DMS153 (cell line): Measurements from ENCODE around the gene HIRIP3.

Experiments used
- DNase-seq: peaks from one replicate; lab custom pipeline; 2025; lab: John Stamatoyannopoulos, UW

The HIRIP3 gene

GRCh38 chr16:29983420-29984136 is 11.8 kb downstream of the HIRIP3 start:
- no peak for DNase-seq

DNA sequence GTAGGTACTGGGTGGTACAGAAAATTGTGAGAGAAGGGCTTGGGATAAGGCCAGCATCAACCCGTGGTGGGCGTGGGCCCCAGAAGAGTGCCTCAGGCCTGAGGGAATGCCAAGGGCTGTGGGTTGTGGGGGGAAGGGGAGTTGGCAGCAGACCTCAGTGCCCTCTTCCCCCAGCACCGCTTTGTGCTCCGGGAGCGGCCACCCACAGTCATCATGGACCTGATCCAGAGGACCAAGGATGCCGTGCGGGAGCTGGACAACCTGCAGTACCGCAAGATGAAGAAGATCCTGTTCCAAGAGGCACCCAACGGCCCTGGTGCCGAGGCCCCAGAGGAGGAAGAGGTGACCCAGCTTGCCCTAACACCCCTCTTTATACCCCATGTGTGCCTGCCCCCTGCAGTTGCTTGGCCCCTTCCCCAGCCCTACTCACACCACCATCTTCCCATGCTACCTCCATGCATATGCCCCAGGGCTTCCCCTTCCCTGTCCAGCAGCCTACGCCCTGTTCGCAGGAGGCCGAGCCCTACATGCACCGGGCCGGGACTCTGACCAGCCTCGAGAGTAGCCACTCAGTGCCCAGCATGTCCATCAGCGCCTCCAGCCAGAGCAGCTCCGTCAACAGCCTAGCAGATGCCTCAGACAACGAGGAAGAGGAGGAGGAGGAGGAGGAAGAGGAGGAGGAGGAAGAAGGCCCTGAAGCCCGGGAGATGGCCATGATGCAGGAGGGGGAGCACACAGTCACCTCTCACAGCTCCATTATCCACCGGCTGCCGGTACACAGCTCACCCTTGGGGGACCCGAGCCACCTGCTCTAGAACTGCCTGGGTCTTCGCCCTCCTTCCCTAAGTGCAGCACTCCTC is 12.6 kb downstream of the HIRIP3 start:
- no peak for DNase-seq

GRCh38 chr16:29978564-29979270 is 16.7 kb downstream of the HIRIP3 start:
- no peak for DNase-seq

GRCh38 chr16:29978081-29978480 is 17.3 kb downstream of the HIRIP3 start:
- DNase-seq, result no peak

DNA sequence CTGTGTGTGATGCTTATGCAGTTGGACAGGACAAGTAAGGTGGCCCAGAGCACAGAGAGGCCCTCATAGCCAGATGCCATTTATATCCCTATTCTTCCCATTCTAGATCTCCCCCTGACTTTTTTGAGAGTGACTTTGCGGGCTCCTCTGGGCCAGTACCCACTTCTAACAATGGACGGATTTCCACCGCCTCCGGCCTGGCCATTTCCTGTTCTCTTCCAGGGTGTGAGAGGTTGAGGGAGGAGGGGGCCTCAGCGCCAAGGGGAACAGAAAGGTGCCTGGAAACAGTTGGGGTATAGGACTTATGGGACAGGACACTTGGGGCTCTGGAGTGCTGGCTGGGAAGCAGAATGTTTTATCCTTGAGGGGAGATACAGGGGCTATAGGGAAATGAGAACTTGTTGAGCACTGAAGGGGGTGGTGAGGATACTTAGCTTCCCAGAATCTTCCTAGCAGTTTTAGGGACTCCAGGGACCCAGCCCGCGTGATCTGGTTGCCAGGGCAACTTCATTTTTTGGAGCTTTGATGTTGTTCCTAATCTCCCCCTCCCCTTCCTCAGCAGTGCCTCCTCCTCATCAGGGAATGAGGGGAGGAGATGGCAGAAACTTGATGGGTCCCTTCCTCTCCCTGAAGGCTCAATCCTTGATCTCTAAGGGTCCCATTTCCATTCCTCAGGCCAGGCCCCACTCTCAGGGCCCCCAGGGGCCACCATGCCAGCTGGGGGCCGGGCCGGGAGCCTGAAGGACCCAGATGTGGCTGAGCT is 18.2 kb downstream of the HIRIP3 start:
- no peak for DNase-seq

- DNase-seq, result no peak
These were observed 19.5 kb downstream of the HIRIP3 start for GRCh38 chr16:29975811-29976511.

- DNase-seq, result no peak
These were observed 20.3 kb downstream of the HIRIP3 start for GRCh38 chr16:29975134-29975538.

DNA sequence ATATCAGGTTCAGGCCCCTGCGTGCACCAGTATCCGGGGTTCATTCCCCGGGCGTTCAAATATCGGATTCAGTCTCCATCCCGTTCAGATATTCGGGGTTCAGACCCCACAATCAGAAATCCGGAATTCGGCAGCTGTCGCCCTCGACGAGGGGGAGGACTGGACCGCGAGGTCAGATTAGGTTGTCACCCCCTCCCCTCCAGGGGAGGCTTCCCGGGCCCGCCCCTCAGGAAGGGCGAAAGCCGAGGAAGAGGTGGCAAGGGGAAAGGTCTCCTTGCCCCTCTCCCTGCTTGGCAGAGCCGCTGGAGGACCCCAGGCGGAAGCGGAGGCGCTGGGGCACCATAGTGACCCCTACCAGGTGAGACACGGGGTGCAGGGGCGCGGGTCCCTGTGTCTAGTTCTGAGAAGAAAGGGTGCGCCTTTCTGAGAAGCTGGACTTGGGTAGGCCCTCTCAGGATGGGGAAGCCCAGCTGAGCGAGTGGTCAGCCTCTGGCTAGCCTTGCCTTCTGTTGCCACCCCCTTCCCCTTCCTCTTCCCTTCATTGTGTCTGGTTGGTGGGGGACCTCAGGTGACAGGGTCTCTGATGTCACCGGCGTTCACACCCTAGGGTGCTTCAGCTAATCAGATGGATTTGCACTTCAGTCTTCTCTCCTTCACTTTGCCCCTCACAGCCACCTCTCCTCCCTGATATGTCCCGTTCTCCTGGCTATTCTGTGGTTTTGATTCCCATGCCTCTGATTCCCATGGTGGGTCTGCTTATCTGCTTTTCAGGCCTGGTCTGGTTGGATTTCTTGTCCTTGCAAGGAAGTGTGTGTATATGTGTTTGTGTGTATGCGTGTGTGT is 20.9 kb downstream of the HIRIP3 start:
- no peak for DNase-seq

- peak; percentile 99 for DNase-seq
These were observed 21.8 kb downstream of the HIRIP3 start, which contains the start of gene TAOK2 for GRCh38 chr16:29973384-29974246. TAOK2 (plus strand) TSS chr16:29973868; CDS start chr16:29977773, 3,905 bp downstream.

- DNase-seq, result no peak
These were observed 22.4 kb downstream of the HIRIP3 start for GRCh38 chr16:29972992-29973383.

- DNase-seq, result no peak
These were observed 22.9 kb downstream of the HIRIP3 start for GRCh38 chr16:29972500-29972899.

DNA sequence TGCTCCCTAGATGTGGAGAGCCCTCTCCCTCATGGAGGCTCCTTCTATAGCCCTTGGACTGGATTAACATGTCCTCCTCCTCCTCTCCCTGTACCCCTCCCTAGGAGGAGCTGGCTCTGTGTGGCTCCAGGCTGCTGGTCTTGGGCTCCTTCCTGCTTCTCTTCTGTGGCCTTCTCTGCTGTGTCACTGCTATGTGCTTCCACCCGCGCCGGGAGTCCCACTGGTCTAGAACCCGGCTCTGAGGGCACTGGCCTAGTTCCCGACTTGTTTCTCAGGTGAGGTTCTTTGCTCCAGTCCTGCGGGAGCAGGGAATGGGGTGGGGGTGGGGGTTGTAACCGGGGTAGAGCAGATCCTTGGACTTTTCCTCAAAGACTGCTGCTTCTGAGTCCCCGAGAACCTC is 24.1 kb downstream of the HIRIP3 start:
- no peak for DNase-seq

- DNase-seq, result no peak
These were observed 27.2 kb downstream of the HIRIP3 start for GRCh38 chr16:29968205-29968604.

GRCh38 chr16:29963021-29963743 is 32.2 kb downstream of the HIRIP3 start:
- DNase-seq, result no peak

DNA sequence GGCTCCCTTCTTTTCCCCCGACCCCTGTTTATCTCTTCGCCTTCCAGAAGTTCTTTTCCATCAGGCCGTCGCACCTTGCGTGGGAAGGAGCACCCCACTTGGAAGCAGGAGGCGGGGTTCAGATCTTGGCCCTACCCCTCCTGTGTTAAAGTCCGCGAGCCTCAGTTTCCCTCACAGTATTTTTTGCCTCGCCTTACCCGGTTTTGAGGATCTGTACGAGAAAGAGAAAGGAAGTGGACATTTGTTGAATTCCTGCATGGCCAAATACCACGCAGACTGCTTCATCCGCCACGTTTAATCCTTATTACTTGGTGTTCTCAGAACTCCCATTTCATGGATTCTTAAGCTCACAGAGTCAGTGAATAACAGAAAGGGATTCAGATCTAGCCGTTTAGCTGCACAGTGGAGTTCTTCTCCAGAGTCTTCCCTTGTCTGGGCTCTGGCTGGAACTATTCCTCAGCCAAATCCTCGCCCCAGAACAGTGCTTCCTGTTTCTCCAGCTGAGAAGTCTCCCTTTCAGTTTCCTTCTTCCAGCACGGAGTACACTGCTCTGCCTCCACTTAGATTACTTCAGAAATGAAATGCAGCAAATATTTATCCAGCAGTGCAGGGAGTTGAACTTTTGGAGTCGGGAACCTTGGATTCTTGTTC is 32.9 kb downstream of the HIRIP3 start:
- no peak for DNase-seq

DNA sequence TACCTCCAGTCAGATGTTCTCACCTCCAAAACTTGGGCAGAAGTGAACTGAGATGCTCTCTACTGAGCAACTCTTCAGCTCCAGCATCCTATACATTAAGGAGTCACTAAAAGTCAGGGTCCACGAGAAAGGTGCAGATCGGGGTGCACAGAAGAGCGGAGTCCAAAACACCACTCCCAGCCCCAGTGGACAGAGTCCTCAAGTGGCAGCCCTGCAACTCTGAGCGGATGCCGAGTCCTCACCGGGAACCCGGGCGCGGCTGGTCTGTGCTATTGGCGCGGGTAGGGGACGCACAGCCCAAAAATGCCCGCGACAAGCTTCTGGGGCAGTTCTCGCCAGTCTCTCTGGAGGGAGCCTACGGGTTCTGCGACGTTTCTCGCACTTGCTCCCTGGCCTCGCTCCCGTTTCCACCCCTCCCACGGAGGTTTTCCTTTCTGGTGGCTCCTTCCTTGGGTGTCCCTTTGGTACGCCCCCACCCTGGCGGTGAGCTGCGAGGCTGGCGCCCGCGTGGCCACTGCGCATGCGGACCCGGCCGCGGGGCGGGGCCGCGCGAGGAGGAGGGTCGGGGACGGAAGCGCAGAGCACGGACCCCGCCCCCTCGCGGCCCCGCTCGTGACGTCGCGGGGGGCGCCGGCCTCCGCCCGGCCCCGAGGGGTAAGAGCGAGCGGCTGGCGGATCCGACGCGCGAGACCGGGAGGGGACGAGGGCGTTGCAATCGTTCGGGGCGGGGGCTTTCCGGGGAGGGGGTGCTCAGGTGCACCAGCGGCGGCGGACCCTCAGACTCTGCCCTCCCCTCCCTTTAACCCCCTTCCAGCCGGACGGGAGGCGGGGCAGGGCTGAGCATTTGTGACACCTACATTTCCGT is 33.7 kb downstream of the HIRIP3 start, which contains the start of gene TMEM219:
Gene TMEM219 (plus strand): TSS at position 601 of the 865 bp plus-strand sequence. CDS start 1,065 bp downstream, outside the sequence.
- peak; percentile 68 for DNase-seq

DNA sequence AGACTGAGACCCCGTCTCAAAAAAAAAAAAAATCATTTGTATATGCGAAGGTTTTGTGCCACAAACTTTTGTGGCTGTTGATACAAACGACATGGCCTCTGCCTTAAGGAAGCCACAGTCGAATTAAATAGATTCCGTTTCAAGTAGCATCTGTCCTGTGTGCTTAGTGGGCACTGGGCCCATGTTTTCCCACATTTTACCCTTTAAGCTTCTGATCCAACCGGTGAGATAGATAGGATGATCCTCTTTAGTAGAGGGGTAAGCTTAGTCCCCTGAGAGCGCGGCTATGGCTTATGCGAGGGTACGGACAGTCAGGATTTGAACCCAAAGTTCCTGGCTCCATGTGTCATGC is 34.3 kb downstream of the HIRIP3 start:
- no peak for DNase-seq
